Activated T-helper 1 cell treated with Interleukin-2 at 50 U/mL for 16 hours (primary cell): Measurements from ENCODE around the gene RAD51B.
"Not testable (repeated sequence)": the region's sequence is repeated elsewhere in the genome, so short reads cannot be mapped to it uniquely, and the experiment has no call there.

Experiments used
- DNase-seq: peaks from one replicate; pipeline ENCODE4 v3.0.0-alpha.2; 2020; ENCODE audit warnings: low read depth

Gene RAD51B

DNA sequence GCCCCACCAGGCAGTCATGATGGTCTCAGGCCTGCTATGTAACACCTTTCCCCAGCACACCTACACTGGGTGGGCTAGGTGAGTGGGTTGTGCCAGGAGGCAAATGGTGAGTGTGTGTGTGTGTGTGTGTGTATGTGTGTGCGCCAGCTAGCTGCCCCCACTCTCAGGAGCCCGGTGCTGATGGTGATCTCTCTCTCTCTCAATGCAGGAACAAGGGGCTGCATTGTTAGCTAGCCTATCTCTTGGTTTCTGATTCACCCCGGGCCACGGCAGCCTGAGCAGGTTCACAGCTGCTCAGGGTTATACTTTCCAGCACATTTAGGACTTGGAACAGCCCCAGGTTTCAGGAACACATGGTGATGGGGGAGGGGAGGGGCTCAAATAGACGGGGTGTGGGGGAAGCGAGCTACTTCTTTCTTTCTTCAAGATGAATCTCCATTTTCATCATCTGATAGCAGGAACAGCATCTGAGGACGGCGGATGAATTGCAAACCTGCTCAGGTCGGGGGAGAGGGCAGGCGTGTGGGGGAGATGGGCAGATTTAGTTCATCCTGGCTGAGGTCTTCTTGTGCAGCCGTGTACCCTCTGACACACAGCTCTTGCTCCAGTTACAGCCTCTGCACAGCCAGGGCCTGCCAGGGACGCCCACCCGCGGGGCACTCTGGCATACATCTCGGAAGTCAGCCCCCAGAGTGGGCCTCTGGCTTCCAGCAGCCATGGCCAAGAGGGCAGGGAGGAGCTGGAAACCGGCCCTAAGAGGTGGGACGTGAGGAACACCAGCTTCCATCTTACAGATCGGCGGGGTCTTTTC, 835.6 kb downstream of the RAD51B start:
- DNase-seq, result no peak

DNA sequence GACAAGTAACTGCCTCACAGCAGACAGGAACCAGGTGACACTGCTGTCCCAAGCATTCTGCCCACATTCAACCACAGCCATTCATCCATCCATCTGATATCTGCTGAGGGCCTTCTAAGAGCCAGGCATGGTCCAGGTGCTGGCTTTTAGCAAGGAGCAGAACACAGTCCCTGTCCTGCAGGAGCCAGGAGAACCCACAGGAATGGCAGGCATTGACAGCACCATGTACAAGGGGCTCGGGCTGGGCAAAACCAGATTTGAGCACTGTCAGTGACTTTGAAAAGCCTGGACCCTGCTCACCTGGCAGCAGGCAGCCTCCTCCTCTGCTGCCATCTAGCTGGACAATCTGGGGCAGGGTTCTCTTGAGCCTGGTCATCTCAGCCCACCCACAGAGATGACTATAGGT, 836.3 kb downstream of the RAD51B start:
- no peak for DNase-seq

DNA sequence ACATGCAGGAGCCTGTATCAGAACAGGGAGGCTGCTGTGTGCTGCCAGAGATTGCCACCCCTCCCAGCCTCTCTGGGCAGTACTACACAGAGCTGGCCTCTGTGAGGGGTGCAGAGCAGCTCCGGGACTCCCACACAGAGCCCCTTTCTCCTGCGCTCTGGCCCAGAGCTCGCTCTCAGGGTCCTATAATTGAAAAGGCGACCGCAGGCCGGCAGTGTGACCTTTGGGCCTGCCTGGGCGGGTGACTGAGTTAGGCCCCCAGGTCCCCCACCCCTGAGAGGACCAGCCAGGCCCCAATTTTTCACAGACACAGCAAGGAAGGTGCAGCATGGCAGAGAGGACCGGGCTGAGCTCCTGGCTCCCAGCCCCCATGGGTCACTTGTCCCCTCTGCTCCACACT, 836.9 kb downstream of the RAD51B start:
- DNase-seq, result no peak

DNA sequence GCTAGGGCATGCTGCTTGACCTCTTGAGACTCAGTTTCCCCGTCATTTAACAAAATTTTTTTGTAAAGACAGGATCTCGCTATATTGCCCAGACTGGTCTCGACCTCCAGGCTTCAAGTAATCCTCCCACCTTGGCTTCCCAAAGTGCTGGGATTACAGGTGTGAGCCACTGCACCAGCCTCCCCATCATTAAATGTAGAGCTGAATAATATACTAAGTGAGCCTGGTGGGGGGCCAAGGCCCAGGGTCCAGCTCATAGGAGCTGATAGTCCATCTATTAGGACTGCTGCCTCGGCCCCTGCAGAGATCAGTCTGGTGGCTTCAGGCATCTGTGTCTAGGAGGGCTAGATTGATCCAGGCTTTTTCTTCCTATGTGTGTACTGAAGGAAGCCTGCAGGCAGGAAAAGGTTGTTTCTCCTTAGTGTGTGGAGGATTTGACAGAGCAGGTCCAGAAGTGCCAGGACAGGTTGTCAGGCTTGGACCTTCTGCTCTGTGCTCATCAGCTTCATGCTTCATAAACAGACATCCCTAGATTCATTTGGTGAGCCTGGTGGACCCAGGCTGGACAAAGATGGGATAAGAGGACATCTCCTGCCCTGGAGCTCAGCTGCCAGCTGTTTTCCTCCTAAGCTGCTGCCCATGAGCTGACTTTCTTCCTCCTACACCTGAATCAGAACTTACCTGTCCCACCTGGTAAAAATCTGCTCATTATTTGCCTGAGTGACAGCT, 837.9 kb downstream of the RAD51B start:
- DNase-seq, result no peak

DNA sequence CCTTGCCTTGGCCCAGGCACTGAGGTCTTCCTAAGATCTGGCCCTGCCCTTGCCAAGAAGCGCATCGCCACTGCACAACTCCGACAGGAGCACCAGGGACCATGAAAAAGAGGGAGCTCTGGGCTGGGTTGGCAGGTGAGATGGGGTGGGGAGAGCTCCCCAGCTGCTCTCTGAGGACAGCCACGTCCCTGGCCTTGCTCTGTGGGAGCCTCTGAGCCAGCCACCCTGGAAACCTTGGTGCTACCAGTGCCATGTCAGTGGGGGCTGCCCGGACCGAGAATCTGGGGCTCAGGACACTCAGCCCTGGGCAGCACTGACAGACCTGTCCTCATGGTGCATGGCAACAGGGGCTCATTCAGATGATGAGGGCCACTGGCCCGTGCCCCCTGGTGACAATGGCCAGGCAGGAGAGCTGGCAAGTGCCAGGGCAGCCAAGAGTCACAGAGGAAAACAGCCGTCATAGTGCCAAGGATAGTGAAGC, 838.5 kb downstream of the RAD51B start:
- no peak for DNase-seq

DNA sequence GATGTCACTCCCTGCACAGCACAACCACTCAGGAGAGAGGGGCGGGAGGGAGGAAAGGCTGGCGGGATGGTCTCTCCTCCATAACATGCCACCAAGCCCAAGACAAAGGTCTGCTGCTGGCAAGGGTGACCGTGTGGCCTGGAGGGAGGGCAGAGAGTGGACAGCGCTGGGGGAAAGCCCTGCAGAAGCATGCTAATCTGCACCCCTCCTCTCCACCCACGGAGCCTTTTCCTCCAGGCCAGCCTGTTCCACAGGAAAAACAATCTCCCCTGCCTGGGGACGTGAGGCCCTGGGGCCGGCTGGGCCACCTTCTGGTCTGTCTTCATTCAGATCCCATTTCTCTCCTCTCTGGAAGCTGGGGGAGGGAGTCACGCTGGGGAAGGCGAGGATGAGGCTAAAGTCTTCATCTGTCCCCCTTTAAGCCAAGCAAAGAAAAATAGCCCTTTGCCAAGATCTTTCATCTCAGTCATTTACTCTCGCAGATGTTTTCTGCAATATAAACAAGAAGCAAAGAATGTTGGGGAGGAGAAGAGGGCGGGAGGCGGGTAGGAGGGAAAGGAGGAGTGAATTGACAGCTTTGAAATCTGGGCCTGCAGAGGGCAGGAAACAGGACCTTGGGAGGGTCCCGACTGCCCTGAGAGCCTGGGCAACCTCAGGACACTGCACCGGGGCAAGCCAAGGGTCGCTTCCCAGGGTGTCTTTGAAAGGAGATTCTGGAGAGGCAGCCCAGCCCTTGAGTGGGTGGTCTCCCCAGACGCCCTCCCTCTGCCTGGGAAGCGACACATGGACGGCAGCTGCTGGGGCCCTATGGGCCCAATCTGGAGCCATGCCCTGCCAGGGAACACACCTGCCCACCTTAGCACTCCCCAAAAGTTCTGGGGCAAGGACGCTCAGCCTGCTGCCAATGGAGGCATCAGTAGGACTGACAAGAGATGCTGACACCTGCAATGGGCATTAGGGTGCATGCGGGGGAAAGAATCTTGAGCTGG, 839.7 kb downstream of the RAD51B start:
- DNase-seq, result no peak

DNA sequence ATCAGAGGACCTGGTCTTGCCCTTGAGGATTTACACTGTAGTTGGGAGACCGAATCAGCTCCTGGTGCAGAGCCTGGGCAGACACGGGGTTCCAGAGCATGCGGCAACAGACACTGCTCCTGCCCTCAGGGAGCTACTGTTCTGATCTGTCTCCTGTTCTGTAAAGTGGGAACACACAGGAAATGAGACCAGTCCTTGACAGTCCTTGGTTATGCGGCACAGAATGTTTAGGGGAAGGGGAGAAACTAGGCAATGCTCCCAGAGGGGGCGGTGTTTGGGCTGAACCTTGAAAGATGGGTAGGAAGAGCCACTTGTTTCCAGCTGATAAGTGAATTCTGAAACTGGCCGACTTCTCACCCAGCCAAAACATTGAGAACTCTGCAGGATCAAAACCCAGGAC, 840.9 kb downstream of the RAD51B start:
- DNase-seq, result no peak

DNA sequence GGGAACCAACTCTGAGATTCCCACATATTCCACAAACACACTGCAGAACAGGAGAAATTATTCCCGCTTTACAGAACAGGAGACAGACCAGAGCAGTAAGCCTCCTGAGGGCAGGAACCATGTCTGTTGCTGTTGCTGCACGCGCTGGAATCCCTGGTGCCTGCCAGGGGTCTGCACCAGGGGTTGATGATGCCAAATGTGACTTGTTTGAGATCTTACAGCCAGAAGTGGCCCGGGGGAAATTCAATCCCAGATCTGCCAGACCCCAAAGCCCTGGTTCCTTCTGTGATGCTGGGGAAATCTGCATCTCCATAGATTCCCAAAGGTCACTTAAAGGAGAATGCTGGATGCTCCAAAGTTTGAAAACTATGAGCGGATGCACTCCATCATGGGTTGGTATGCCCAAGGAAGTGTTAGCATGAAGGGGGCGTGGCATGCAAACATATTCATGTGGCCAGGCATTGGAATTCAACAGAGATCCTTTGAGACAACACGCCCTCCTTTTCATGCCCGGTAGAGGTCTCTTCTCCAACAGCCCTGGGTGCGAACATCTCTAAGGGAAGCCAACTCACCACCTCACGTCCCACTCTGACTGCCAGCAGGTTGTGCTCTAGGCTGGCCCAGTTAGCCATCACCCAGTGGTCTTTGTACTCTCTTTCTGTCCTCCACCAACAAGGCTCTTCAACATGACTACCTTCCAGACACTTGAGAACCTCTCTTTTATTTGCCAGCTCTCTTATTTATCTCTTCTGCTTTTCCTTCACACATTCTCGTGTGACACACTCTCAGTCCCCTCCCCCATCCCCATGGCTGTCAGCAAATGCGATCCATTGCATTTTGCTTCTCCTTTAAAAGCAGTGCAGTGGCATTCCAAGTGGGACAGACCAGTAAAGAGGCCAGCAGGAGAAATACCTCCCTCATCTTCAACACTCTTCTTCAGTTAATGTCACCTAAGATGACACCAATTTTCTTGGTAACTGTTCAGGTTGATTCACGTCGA, 841.9 kb downstream of the RAD51B start:
- DNase-seq, result no peak

DNA sequence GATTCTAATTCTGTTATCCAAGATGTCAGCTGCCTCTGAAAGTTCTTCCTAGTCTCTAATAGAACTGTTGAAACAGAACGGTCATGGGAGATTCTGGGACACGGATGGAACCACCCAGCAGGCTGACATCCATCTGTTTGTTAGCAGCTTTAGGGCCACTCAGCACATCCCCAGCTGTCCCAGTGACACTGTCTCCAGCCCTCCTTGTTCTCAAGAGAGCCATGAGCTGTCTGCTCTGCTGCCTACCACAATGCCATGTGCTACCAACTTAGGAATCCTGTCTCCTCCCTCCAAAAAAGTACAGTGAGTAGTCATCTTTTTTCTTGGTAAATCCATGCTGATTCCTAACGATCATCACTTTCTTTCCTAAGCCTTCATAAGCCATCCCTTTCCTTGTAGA, 842.8 kb downstream of the RAD51B start:
- DNase-seq, result no peak

DNA sequence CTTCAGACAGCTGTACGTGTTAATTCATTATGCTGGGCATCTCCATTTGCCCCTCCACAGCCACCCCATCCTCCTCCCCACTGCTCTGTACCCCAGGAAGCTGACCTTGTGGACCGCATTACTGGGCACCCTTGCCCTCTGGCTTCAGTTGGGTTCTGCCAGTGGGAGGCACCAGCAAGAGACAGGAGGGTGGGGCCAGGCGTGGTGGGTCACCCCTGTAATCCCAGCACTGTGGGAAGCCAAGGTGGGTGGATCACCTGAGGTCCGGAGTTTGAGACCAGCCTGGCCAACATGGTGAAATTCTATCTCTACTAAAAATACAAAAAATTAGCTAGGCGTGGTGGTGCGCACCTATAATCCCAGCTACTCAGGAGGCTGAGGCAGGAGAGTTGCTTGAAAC, 843.2 kb downstream of the RAD51B start:
- not testable (repeated sequence) for DNase-seq

DNA sequence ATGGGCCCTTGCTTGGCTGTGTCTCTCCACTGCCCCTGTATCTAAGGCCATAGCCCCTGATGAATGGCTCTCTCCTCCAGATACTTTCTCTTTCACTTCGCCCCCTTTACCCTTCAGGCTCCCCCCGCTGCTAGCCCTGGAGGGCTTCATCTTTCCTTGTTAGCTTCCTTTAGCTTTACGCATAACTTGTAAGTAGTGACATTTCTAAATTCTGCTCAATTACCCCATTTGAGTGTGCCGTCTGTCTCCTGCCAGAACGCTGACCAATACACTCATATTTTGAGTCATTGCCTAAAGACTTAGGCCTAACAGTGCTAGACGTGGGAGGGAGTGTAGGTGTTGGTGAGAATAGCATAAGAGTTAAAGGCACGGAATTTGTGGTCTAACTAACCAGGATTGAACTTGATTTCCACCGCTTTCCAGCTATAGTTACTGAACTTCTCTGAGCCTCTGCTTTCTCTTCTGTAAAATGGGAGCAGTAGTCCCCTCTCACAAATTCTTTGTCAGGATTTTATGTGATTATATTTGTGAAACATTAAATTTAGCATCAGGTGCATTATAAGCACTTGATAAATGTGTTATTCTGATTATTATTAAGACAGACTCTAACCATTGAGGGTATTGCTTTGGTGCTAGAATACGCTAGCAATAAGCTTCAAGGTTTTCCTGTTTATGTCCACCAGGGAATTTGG, 844.0 kb downstream of the RAD51B start:
- DNase-seq, result no peak

DNA sequence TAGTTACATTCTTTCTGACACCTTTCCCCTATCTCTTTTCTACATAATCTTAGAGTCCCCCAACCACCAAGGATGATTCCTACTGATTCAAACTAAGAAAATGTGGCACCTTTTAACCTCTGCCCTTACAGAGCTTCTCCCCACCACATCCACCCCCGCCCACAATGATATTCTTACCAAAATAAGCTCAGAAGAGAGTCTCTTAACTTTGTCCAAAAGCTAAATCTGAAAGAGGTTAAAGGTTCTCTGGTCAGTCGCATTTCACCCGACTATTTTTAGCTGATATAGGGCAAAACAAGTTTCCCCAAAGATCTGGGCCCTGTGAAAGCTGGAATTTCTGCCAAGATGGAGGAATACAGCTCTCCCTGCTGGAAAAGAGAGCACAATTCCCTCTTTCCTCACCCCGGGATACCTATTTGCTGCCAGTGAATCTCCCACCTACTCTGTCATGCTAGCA, 844.7 kb downstream of the RAD51B start:
- no peak for DNase-seq

DNA sequence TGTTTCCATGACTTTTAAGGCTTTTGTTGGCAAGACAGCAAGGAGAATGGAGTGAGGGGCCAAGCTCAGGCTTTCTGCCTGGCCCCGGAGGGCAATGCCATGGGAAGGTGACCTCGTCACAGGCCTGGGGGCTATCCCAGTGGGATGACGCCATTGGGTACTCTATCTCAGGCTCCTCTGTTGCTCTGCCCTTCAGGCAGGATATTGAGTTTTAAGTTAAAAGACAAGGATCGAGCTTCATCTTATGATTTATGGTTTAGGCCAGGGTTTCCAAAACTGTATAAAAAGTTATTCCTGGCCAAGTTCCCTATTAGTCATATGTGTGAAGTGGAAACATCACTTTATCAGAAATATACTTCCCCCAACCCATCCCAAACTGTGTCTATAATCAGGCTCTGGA, 845.6 kb downstream of the RAD51B start:
- DNase-seq, result no peak

DNA sequence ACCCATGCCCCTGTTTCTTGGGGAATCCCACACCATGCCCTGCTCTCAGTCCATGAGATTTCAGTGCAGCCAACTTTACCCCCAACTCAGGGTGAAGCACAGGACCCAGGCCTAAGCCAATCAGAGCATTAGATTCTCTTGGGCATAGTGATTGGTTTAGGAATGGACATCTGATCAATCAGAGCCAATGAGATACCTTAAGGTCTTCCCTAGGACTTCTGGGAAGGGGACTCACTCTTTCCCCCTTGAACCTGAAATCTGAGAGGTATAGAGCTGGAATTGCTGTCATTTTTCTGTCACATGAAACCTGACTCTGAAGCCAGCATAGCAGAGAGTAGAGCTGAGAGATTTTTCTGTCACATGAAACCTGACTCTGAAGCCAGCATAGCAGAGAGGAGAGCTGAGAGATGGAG, 846.2 kb downstream of the RAD51B start:
- no peak for DNase-seq

DNA sequence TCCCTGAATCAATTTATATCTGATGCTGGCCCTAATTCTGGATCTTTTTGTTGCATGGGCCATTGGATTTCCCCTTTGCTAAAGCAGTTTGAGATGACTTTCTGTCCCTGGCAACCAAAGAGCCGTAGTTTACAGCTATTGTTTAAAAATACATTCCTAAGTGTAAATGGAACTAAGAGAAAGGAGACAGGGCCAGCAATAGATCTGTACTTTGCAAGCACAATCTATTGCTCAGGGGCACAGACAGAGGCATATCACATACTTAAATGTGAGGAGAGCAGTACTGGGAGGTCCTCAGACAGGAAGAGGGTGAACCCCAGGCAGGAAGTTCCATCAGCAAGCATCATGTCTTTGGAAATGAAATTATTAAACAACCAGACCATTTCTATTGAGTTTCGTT, 846.7 kb downstream of the RAD51B start:
- no peak for DNase-seq

DNA sequence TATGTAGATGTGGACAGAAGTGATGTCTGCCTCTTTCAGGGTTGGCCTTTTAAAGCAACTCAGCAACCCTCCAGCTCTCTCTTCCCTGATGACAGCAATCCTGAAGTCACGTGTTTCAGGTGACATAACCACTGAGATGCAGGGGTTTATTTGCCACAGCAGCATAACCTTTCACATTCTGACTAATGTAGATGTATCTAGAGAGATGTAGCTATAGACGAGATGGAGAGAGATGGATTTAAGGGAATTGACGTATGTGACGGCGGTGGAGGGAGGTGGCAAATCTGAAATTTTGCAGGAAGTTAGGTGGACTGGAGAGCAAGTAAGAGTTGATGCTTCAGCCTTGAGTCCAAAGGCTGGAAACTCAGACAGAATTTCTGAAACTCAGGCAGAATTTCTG, 847.3 kb downstream of the RAD51B start:
- no peak for DNase-seq

DNA sequence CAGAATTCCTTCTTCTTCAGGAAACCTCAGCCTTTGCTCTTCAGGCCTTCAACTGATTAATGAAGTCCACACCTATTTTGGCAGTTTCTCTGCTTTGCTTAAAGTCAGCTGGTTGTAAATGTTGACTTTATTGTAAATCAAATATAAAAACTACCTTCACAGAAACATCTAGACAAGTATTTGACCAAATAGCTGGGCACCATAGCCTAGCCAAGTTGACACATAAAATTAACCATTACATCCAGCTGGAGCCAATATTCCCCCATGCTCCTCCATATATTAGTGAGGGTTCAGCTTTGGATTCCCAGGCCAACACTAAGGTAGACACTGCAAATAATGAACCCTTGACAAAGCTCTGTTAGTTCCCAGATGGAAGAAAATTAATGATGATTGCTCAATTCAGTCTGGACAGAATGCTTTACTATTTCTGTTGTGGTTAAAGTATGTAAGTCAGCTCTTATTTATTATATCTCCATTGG, 847.8 kb downstream of the RAD51B start:
- DNase-seq, result no peak

DNA sequence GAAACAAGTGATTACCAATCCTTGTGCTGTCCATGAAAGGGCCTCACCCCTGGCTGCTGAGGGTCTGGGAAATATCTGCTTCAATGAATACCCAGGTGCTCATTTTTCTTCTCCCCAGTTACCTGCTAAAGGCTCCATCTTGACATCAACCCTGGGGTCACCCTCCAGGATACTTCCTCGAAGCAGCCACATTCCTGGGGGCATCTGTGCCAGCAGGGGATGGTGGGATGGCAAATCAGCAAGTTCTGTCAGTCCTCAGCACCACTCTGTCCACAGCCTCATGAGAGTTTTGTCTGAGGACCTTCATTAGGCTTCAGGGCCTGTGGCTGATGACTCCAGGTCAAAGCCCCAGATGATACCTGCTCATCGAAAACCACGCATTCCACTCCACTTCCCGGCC, 848.4 kb downstream of the RAD51B start:
- DNase-seq, result no peak

DNA sequence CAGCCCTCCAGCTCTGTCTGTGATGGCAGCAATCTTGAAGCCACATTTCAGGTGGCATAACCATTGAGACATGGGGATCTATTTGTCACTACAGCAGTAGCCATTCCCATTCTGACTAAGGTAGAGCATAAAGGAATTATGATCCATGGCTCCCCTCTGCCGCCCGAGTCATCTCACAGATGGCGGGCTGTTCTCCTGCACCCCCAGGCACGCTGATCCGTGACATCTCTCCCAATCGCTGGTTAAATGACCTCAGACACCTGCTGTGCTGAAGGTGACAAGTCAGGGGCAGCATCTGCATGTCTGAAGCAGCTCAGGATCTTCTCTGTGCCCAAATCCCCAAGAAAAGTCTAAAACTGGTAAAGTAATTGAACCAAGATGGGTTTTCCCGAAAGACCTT, 849.0 kb downstream of the RAD51B start:
- no peak for DNase-seq

DNA sequence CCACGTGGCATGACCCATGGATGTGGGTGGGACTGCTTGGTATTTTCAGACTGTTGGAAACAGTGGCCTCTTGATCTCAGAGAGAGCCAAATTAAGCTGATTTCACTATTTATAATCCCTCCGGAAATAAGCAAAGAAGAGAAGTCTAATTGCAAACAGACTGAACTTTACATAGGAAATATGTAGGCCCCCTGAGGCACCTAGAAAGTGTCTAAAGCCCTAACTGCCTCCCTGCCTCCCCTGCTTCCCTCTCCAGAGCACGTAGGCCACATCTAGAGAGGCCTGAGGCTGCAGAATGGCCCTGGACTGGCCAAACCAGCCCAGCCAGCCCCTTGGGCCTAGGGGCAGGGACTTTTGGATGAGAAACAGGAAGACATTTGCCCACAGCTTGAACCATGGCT, 849.5 kb downstream of the RAD51B start:
- no peak for DNase-seq
